GM19372 (cell line): ENCODE measurements around the gene KLF12.

Source experiments
- ATAC-seq: cut with Tn5 transposase; IDR thresholded peaks from one replicate; pipeline ENCODE4 v1.9.1; 2021; ENCODE audit warnings: mild to moderate bottlenecking, low read depth, moderate library complexity; ENCODE audit not compliant: unreplicated experiment

KLF12 gene

GRCh38 chr13:74135326-74136083 is 1.3 kb upstream of the KLF12 start:
- peak; percentile 45 for ATAC-seq

- ATAC-seq = peak; percentile 17
Observed at GRCh38 chr13:74134777-74135325, 647 bp upstream of the KLF12 start.

GRCh38 chr13:74133657-74134201 is 475 bp downstream of the KLF12 start:
- peak; percentile 42 for ATAC-seq

DNA sequence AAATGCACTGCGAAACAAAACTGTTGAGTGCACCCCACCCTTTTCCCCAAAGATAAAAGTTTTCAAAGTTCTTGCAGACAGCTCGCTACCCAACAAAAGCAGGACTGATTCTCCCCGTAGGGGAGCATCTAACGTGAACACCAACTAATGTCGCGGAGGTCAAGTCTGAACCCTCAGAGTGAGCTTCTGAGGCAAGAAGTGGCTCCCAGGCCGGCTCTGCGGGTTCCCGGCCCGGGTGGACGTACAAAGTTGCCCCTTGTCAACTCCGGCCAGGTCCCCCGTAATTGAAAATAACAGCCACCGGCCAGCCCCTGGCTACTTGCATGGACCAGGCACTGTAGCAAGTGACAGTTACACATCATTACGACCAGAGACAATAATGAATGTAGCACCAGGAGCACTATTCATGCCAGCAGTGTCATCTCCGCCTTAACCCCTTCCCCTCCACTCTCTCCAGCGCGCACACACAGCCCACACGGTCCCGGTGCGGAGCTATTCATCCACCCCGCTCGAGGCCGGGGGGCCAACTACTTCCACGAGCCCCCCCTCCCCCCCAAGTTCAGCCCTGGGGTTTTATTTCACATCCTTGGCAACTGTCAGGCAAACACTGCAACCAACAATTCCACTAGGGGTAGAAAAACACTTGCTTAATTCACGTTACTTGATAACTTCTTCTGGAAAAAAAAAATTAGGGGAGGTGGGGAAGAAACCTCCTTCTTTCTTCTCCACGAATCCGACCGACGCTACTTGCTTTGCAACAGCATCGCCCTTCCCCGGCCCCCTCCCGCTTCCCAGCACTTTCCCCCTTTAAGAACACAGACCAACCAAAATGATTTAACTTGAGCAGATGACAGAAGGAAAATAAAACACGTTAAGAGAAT is 1.2 kb downstream of the KLF12 start:
- ATAC-seq = no peak

GRCh38 chr13:74132152-74132775 is 1.9 kb downstream of the KLF12 start:
- no peak for ATAC-seq

- no peak for ATAC-seq
Observed at GRCh38 chr13:74131227-74131626, 3.0 kb downstream of the KLF12 start.

DNA sequence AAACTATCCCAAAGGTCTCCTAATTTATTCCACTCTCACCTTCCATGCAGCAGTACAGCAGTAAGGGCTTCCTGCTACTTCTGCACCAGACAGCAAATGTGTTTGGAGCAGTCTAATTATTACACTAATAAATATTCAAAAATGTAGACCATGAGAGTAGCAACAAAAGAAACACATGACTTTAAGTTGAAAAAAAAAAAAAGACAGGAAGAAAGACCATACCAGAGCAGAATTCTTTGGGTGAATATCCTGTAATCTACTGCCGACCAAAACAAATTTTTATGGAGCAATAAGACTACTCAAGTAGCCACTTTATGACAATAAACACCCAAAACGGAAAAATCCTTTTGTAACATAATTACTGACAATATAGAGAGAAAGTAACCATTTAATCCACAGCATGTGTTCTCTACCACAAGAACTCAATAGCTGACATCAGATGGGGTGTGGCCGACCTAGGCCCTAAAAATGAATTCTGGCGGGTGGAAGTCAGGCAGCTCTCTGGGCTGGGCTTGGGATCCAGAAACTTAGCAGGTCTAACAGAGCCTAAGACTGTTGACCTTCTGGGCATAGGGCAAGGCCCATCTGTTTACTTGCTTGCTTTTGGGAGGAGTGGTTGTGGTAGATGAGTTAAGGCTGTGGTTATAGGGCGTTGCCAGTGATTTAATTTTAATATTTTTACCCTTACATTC is 4.6 kb downstream of the KLF12 start:
- ATAC-seq = no peak

DNA sequence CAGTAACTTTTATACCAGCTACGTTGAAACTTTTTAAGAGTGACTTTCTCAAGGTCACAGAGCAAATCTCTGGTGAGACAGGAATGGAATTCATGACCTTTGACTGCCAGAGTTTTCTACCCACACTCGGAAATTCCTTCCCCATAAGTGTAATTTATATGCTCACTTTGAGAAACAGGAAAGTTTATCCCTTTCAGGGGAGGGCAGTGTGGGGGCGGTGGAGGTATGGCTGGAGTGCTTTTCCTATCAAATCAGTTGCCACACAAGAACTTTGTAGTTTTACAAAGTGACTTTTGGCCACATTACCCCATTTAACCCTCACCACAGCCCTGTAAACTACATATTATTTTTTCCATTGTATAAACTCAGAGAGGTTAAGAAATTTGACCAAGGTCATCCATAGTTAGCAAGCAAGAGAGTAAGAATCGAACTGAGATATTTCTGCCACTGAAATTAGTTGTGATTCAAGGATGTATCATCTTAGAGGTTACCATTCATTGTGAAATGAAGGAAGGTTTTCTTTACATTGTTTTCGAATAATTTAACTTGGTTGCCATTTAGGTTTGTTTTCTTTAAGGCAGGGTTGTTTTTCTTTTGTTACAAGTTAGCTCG is 5.9 kb downstream of the KLF12 start:
- no peak for ATAC-seq

DNA sequence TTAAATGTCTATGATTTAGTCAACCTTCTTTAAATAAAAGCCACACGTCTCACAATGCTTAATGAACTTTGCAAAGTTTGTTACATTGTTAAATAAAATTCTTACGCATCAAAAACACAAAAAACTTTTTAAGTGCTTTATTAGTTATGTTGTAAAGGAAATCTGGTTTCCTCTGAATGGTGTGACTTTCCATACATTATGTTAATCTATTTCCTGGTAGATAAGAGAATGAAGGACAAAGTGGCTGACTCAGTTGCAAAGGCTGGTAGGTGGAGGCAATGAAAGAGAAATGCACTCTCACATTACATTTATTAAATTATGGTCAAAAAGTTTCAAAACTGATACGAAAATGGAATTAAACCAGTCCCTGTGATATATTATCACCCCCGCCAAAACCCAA is 15.9 kb downstream of the KLF12 start:
- ATAC-seq = no peak

DNA sequence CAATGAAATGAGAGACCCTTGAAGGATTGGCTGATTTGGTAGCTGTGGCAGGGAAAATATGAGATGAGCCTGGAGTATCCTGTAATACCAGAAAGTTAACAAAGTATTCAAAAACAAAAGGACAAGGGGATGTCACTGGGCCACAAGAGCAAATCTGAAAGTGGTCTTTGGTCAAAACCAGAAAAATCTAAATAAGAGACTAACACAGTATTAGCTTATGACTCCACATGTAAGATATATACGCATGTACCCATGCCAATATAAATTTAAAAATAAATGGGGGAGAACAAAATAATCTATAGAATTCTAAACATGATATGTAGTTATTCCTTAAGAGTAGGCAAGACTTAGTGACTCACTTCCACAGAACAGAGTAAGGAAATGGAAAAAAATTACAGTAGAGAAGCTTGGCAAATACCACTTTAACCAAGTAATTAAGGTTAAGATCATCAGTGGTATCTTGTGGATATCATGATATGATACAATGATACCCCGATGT is 16.9 kb downstream of the KLF12 start:
- ATAC-seq = no peak

GRCh38 chr13:74115133-74115532 is 19.1 kb downstream of the KLF12 start:
- no peak for ATAC-seq

DNA sequence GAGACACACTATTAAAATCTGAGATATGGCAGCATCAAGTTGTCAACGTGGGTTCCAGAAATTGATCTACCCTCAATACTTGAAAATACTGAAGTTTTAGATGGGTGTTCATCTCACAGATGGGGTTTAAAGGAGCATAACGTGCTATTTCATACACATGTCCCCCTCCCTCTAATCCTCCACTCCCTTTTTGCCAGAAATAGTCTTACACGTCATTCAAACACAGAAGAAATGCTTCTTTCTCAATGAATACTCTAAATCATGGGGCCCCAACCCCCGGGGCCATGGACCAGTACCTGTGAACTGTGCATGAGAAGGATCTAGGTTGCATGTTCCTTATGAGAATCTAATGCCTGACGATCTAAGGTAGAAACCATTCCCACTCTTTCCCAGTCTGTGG is 19.6 kb downstream of the KLF12 start:
- no peak for ATAC-seq

DNA sequence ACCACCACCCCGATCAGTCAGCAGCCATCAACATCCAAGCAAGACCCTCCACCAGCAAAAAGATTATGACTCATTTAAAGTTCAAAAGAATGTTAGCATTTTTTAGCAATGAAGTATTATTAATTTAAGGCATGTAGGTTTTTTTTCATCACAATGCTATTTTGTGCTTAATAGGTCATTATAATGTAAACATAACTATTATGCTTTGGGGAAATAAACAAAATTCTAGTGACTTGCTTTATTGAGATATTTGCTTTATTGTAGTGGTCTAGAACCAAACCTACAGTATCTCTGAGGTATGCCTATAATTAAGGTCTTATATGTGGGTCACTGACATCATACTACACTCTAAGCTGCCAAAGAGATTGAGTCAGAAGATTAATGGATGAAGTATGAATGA is 20.0 kb downstream of the KLF12 start:
- no peak for ATAC-seq

- ATAC-seq = no peak
Observed at GRCh38 chr13:74111901-74112824, 22.0 kb downstream of the KLF12 start.

GRCh38 chr13:74111399-74111798 is 22.8 kb downstream of the KLF12 start:
- no peak for ATAC-seq

DNA sequence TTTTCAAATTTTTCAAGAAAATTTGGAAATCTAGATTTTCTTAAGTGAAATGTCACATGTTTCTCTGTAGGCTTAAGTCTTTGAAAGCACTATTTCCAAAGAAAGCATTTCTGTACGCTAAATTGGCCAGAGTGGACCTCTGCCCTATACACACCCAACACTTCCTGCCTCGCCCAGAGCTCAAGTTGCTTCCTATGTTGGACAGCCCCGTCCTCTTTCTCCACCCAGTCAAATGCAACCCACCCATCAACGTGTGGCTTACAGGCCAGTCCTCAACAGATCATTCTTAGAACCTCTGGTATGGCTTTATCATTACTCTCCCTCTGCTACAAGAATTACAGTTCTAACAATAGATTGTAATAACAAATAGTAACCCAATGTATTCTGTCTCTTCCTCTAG is 24.2 kb downstream of the KLF12 start:
- no peak for ATAC-seq

GRCh38 chr13:74107598-74107997 is 26.6 kb downstream of the KLF12 start:
- ATAC-seq = no peak

- ATAC-seq = no peak
Observed at GRCh38 chr13:74105871-74106270, 28.3 kb downstream of the KLF12 start.
